HG03469 (cell line): ENCODE measurements around the gene B3GALT6.

Source experiments
- ATAC-seq: cut with Tn5 transposase; IDR thresholded peaks from one replicate; pipeline ENCODE4 v1.9.1; 2021; ENCODE audit warnings: mild to moderate bottlenecking, moderate library complexity, moderate number of reproducible peaks; ENCODE audit not compliant: unreplicated experiment

Gene B3GALT6

GRCh38 chr1:1200876-1201810 is 30.9 kb upstream of the B3GALT6 start:
- ATAC-seq = no peak

GRCh38 chr1:1202831-1203560 is 29.0 kb upstream of the B3GALT6 start:
- no peak for ATAC-seq

GRCh38 chr1:1203561-1204424 is 28.2 kb upstream of the B3GALT6 start:
- no peak for ATAC-seq

- ATAC-seq = no peak
Observed at GRCh38 chr1:1204425-1204920, 27.6 kb upstream of the B3GALT6 start.

- no peak for ATAC-seq
Observed at GRCh38 chr1:1204998-1205768, 26.9 kb upstream of the B3GALT6 start.

GRCh38 chr1:1205769-1206375 is 26.2 kb upstream of the B3GALT6 start:
- no peak for ATAC-seq

GRCh38 chr1:1206376-1206965 is 25.6 kb upstream of the B3GALT6 start, which contains the start of gene TNFRSF18:
TNFRSF18 (minus strand) TSS chr1:1206592; CDS start chr1:1206571, 21 bp downstream.
- ATAC-seq = no peak

- no peak for ATAC-seq
Observed at GRCh38 chr1:1206966-1207531, 25.0 kb upstream of the B3GALT6 start.

GRCh38 chr1:1207571-1207892 is 24.5 kb upstream of the B3GALT6 start:
- no peak for ATAC-seq

GRCh38 chr1:1208713-1209433 is 23.2 kb upstream of the B3GALT6 start:
- ATAC-seq = no peak

GRCh38 chr1:1210726-1211540 is 21.1 kb upstream of the B3GALT6 start:
- no peak for ATAC-seq

GRCh38 chr1:1211541-1212441 is 20.2 kb upstream of the B3GALT6 start:
- no peak for ATAC-seq

GRCh38 chr1:1212780-1213344 is 19.2 kb upstream of the B3GALT6 start:
- ATAC-seq = no peak

GRCh38 chr1:1213345-1214265 is 18.4 kb upstream of the B3GALT6 start, which contains the start of gene TNFRSF4:
TNFRSF4 (minus strand) TSS chr1:1214153; CDS start chr1:1214127, 26 bp downstream.
- ATAC-seq = no peak
